BLaER1 (cell line): ENCODE results near the gene MUS81.

Experiments used
- H3K27ac ChIP-seq: shearing (Covaris generic); formaldehyde crosslinking; 2 replicates; pipeline ENCODE4 v1.8.1; 2022
- H3K27me3 ChIP-seq: shearing (Covaris generic); formaldehyde crosslinking; 2 replicates; pipeline ENCODE4 v1.8.1; 2022
- H3K36me3 ChIP-seq: shearing (Covaris generic); formaldehyde crosslinking; 2 replicates; pipeline ENCODE4 v1.8.1; 2022
- H3K4me1 ChIP-seq: shearing (Covaris generic); formaldehyde crosslinking; 2 replicates; pipeline ENCODE4 v1.8.1; 2022
- H3K4me2 ChIP-seq: shearing (Covaris generic); formaldehyde crosslinking; 2 replicates; pipeline ENCODE4 v1.8.1; 2022
- H3K4me3 ChIP-seq: shearing (Covaris generic); formaldehyde crosslinking; 2 replicates; pipeline ENCODE4 v1.8.1; 2022
- H3K9ac ChIP-seq: shearing (Covaris generic); formaldehyde crosslinking; 2 replicates; pipeline ENCODE4 v1.8.1; 2022
- H3K9me3 ChIP-seq: shearing (Covaris generic); formaldehyde crosslinking; 2 replicates; pipeline ENCODE4 v1.8.1; 2022
- H4K20me1 ChIP-seq: shearing (Covaris generic); formaldehyde crosslinking; 2 replicates; pipeline ENCODE4 v1.8.1; 2022
- Cebpa-rat ChIP-seq: shearing (Covaris generic); IDR thresholded peaks from 2 replicates; pipeline ENCODE4 v1.8.1; 2022

MUS81 gene

DNA sequence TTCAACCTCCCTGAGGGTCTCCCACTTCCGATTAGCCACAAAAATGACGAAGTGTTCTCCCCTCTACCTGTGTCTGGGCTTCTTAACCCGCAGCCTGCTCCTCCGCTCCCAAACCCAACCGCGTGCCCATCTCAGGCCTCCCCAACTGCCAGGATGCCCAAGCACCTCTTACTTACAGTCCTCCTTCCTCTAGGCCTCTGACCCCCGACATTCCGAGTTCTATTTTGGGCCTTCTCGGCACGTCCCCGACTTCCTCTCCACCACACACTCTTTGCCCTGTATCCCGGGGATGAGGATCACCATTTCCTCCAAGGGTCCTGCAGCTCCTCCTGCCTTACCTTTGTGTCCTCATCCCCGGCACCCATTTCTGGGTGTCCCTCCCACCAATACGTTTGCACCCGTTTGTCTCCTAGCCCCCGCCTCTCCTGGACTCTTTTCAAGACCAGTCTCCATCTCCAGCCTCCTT lies 388 bp upstream of the MUS81 start:
- peak overlapping the region; percentile 91 for H3K4me3 ChIP-seq
- TF ChIP-seq Cebpa-rat, result no peak

DNA sequence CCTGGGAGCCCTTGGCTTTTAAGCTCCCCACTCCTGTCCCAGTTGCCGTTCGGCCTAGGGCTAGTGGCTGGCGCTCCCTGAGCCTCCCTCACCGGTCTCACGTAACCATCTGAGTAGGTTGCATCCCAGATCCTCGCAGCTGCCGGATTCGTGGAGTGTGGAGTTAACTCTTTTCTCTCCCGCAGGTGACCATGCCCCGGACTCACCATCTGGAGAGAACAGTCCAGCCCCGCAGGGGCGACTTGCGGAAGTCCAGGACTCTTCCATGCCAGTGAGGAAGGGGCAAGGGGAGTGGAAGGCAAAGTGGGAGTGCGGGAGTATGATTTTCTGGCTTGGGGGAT lies 902 bp downstream of the MUS81 start:
- Histone ChIP-seq H4K20me1 (peaks cover 66% of the 10 kb centered on the region), H3K9ac (peak overlapping the region; percentile 96), H3K27me3 (no peaks in the 10 kb centered on the region), H3K9me3 (no peaks in the 10 kb centered on the region), H3K4me3 (peak overlapping the region; percentile 91), H3K36me3 (peaks cover 53% of the 10 kb centered on the region), H3K27ac (peak overlapping the region; percentile 86), H3K4me2 (peak overlapping the region; percentile 89), H3K4me1 (peaks cover 33% of the 10 kb centered on the region)
- no peak for TF ChIP-seq Cebpa-rat

More for the DNA sequence above, 388 bp upstream of the MUS81 start:
- peaks cover 53% of the 10 kb centered on the region for H3K36me3 ChIP-seq
- H3K27me3 ChIP-seq, result no peaks in the 10 kb centered on the region
- H4K20me1 ChIP-seq, result peaks cover 66% of the 10 kb centered on the region
- H3K4me1 ChIP-seq, result peaks cover 46% of the 10 kb centered on the region
- H3K9me3 ChIP-seq, result no peaks in the 10 kb centered on the region
- peak overlapping the region; percentile 86 for H3K27ac ChIP-seq
- peak overlapping the region; percentile 89 for H3K4me2 ChIP-seq
- H3K9ac ChIP-seq, result peak overlapping the region; percentile 96

DNA sequence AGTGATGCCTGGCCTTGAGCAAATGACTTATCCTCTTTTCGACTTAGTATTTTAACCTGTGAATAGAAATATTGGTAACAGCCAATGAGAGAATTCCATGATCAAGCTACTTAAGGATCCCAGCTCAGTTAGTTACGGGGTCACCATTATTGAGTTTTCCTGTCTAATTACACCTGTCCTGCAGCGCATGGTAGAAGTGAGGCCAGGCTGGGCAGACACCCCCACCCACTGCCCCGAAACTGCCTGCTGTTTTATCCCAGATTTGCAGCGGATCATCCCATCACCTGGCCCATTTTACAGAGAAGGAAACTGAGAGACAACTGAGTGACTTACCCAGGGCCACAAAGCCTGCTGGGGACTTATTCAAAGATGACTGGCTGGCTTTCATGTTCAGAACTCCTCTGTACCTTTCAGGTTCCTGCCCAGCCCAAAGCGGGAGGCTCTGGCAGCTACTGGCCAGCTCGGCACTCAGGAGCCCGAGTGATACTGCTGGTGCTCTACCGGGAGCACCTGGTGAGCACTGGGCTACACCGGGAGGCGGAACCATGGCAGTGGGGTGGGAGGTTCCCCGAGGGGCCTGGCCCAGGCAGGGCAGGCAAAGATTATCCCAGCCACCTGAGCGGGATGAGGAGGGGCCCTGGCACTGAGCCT lies 1.4 kb downstream of the MUS81 start:
- H4K20me1 ChIP-seq, result peaks cover 66% of the 10 kb centered on the region
- TF ChIP-seq Cebpa-rat, result no peak
- H3K9me3 ChIP-seq, result no peaks in the 10 kb centered on the region
- H3K9ac ChIP-seq, result peak overlapping the region; percentile 96
- H3K4me1 ChIP-seq, result peaks cover 28% of the 10 kb centered on the region
- H3K27ac ChIP-seq, result peak overlapping the region; percentile 86; the same call in 1 of the 2 replicates
- no peaks in the 10 kb centered on the region for H3K27me3 ChIP-seq
- peaks cover 53% of the 10 kb centered on the region for H3K36me3 ChIP-seq
- peak overlapping the region; percentile 89 for H3K4me2 ChIP-seq
- H3K4me3 ChIP-seq, result peak overlapping the region; percentile 91

DNA sequence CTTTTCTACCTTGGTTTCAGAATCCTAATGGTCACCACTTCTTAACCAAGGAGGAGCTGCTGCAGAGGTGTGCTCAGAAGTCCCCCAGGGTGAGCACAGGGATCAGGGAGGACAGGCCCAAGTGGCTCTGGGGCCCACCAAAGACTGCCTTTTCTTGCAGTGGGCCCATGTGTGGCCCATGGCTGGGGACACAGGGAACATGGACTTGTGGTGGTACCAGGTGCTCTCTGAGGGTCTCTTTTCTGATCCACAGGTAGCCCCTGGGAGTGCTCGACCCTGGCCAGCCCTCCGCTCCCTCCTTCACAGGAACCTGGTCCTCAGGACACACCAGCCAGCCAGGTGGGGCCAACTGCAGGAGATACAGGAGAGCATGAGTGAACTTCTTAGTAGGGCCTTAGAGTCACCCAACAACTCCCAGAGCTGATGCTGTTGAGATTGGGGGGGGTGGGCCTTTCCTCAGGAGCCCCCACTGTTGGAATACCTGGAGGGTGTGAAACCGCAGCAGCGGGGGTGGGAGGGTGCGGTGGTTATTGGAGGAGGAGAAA lies 2.0 kb downstream of the MUS81 start:
- peaks cover 58% of the 10 kb centered on the region for H3K36me3 ChIP-seq
- peaks cover 26% of the 10 kb centered on the region for H3K4me1 ChIP-seq
- H3K27ac ChIP-seq, result no peak overlapping the region
- H3K4me2 ChIP-seq, result peak overlapping the region; percentile 89
- H3K4me3 ChIP-seq, result peak overlapping the region; percentile 91; the same call in 1 of the 2 replicates
- H3K27me3 ChIP-seq, result no peaks in the 10 kb centered on the region
- no peaks in the 10 kb centered on the region for H3K9me3 ChIP-seq
- no peak for TF ChIP-seq Cebpa-rat
- peaks cover 66% of the 10 kb centered on the region for H4K20me1 ChIP-seq
- H3K9ac ChIP-seq, result 0 out of 2 replicates have a peak overlapping the region, but pooled peaks have one; percentile 96

DNA sequence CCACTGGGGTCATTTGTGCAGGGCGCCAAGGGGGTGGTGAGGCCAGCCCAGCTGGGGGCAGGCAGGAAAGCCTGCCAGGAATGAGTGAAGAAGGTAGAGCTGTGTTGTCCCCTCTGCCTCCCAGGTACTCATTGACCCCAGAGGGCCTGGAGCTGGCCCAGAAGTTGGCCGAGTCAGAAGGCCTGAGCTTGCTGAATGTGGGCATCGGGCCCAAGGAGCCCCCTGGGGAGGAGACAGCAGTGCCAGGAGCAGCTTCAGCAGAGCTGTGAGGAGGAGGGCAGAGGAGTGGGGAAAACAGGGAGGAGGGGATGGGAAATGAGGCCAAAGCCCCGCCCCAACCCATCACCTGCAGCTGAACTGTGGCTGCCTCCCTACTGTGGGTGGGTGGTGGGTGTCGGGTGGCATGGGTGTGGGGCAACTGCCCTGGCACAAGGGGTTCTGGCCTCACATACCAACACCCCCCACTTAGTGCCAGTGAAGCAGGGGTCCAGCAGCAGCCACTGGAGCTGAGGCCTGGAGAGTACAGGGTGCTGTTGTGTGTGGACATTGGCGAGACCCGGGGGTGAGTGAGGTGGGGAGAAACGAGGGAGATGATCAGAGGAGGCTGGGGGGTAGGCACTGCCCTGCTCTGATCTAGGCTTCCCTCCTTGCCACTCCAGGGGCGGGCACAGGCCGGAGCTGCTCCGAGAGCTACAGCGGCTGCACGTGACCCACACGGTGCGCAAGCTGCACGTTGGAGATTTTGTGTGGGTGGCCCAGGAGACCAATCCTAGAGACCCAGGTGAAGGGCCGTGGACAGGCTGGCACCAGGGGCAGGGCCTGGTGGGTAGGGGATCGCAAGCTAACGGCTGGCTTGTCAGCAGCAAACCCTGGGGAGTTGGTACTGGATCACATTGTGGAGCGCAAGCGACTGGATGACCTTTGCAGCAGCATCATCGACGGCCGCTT lies 3.0 kb downstream of the MUS81 start:
- peaks cover 26% of the 10 kb centered on the region for H3K4me1 ChIP-seq
- no peak overlapping the region for H3K27ac ChIP-seq
- peaks cover 66% of the 10 kb centered on the region for H4K20me1 ChIP-seq
- no peak overlapping the region for H3K4me3 ChIP-seq
- H3K36me3 ChIP-seq, result peaks cover 66% of the 10 kb centered on the region
- no peaks in the 10 kb centered on the region for H3K9me3 ChIP-seq
- no peak overlapping the region for H3K4me2 ChIP-seq
- H3K9ac ChIP-seq, result 0 out of 2 replicates have a peak overlapping the region, but pooled peaks have one; percentile 22
- TF ChIP-seq Cebpa-rat, result no peak
- H3K27me3 ChIP-seq, result 0 out of 2 replicates have a peak, but pooled peaks cover under 1% of the 10 kb centered on the region

DNA sequence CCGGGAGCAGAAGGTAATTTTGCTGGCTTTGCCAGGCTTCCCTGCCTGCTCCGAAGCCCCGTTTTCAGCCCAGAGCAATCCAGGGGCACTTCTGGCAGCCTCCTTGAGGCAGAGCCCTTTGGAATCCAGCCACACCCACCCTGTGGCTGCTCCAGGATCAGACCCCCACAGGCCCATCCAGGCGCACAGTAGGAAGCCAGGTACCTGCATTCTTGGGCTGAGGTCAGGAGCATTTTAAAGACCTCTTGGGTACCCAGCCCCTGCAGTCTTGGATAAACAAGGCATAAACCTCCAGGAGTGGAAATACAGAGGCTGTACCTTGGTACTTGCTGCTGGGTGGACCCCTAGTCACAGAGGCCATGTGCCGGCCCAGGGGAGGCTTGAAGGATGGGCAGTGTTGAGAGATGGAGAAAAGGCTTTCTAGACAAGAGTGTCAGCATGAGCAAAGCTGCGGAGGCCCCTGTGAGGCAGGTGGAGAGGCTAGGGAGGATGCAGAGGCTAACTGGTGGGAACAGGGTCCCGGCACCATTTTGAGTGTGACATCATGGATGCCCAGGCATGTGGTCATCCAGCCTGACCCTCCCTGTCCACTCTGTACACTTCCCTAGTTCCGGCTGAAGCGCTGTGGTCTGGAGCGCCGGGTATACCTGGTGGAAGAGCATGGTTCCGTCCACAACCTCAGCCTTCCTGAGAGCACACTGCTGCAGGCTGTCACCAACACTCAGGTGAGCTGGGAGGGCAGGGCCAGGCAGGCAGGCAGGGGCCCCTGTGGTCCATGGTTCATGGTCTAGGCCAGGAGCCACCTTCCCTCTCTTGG lies 3.9 kb downstream of the MUS81 start:
- no peak overlapping the region for H3K4me3 ChIP-seq
- H3K4me1 ChIP-seq, result peaks cover 20% of the 10 kb centered on the region

DNA sequence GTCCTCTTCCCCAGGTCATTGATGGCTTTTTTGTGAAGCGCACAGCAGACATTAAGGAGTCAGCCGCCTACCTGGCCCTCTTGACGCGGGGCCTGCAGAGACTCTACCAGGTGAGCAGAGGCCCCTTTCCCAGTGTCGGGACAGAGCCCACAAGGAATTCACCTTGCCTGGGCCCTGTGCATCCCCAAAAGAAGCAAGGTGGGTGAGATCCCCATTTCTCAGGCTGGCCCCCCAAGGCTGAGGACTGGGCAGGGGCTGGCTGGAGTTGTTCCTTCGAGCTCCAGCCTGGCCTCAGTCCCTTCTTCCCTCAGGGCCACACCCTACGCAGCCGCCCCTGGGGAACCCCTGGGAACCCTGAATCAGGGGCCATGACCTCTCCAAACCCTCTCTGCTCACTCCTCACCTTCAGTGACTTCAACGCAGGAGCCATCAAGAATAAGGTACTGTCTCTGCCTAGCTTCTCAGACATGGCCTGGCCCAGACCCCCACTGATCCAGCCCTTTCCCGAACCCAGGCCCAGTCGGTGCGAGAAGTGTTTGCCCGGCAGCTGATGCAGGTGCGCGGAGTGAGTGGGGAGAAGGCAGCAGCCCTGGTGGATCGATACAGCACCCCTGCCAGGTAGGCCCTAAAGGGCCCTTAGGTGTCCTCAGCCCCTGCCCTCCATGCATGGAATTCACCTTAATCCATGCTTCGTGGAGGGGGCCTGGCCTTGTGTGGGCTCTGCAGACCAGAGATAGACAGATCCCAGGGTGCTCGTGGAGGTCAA lies 4.7 kb downstream of the MUS81 start:
- Histone ChIP-seq H3K9ac (no peak overlapping the region), H3K4me1 (peaks cover 24% of the 10 kb centered on the region), H3K27me3 (peaks cover 16% of the 10 kb centered on the region), H3K27ac (no peak overlapping the region), H3K36me3 (peaks cover 70% of the 10 kb centered on the region), H3K9me3 (no peaks in the 10 kb centered on the region), H3K4me3 (no peak overlapping the region), H4K20me1 (peaks cover 82% of the 10 kb centered on the region), H3K4me2 (no peak overlapping the region)
- no peak for TF ChIP-seq Cebpa-rat

More for the DNA sequence above, 3.9 kb downstream of the MUS81 start:
- H3K4me2 ChIP-seq, result no peak overlapping the region
- H3K9ac ChIP-seq, result no peak overlapping the region
- H3K9me3 ChIP-seq, result no peaks in the 10 kb centered on the region
- no peak for TF ChIP-seq Cebpa-rat
- peaks cover 8% of the 10 kb centered on the region; the same call in 1 of the 2 replicates for H3K27me3 ChIP-seq
- H3K36me3 ChIP-seq, result peaks cover 70% of the 10 kb centered on the region
- H3K27ac ChIP-seq, result no peak overlapping the region
- H4K20me1 ChIP-seq, result peaks cover 75% of the 10 kb centered on the region

DNA sequence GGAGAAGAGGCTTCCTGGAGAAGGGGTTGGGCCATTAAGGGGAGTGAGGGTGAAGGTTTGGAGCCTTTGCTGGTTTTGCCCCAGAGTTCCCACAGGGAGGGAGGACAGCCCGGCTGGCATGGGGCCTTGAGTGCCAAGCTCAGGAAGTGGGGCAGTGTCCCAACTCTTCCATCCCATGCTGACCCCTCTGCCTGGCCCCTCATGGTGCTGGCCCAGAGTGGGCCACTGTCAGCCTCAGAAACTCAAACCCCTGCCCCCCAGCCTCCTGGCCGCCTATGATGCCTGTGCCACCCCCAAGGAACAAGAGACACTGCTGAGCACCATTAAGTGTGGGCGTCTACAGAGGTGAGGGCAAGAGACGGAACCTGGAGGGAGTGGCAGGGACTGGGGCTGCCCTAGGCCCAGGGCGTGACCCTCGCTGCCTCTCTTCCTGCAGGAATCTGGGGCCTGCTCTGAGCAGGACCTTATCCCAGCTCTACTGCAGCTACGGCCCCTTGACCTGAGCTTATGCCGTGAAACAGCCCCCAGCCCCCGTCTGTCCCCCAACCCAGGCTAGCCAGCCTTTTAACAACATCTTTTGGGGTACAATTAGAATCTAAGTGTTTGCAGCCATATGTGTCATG lies 5.4 kb downstream of the MUS81 start:
- Histone ChIP-seq H4K20me1 (peaks cover 90% of the 10 kb centered on the region), H3K4me3 (no peak overlapping the region), H3K4me1 (peaks cover 30% of the 10 kb centered on the region), H3K9ac (no peak overlapping the region), H3K4me2 (no peak overlapping the region), H3K9me3 (no peaks in the 10 kb centered on the region), H3K27ac (no peak overlapping the region), H3K27me3 (peaks cover 18% of the 10 kb centered on the region), H3K36me3 (peaks cover 70% of the 10 kb centered on the region)
- no peak for TF ChIP-seq Cebpa-rat
